A673 (cell line): ENCODE data around the gene NAA15. TPM values are rescaled to one million over a fixed set of nuclear protein-coding genes. Genes with fewer than 3 reads are reported as not detected.
A peak's percentile ranks its signal among the peaks of the same experiment; 100 is the strongest.
"Not testable (repeated sequence)": the region's sequence is repeated elsewhere in the genome, so short reads cannot be mapped to it uniquely, and the experiment has no call there.

Experiments
- BruUV-seq: library from RNA; stranded (reverse); fragments of 400-500 nt; replicated peaks from 2 replicates; lab custom pipeline; 2021; lab: Mats Ljungman, UMichigan
- CTCF ChIA-PET: fragments of 300-600 bp; sonication (Branson Sonifier 250); formaldehyde crosslinking; loops from one replicate; lab custom pipeline; 2022; ENCODE audit warnings: antibody characterized with exemption; lab: Charles Lee
- POLR2A ChIA-PET: fragments of 300-600 bp; sonication (Branson Sonifier 250); formaldehyde crosslinking; loops from one replicate; lab custom pipeline; 2022; ENCODE audit warnings: antibody characterized with exemption; ENCODE audit not compliant: low non-redundant PET; lab: Charles Lee
- DNase-seq: peaks from one replicate; pipeline ENCODE4 v3.0.0-alpha.2; 2015; ENCODE audit warnings: low spot score
- H3K27ac ChIP-seq: fragments of 200-600 bp; sonication (generic); 2 replicates; pipeline ENCODE4 v1.5.1; 2016; ENCODE audit warnings: mixed run types, low read depth, mild to moderate bottlenecking, mixed read lengths, antibody characterized with exemption, low read length; ENCODE audit not compliant: poor library complexity, severe bottlenecking
- H3K27me3 ChIP-seq: fragments of 200-600 bp; sonication (generic); replicated peaks from 2 replicates; pipeline ENCODE4 v1.6.1; 2017; ENCODE audit warnings: mixed run types, low read depth, mild to moderate bottlenecking, mixed read lengths, antibody characterized with exemption, low read length; ENCODE audit not compliant: insufficient read depth, poor library complexity
- H3K36me3 ChIP-seq: fragments of 200-600 bp; sonication (generic); 2 replicates; pipeline ENCODE4 v1.6.1; 2016; ENCODE audit warnings: mixed run types, mild to moderate bottlenecking, mixed read lengths, antibody characterized with exemption, low read length; ENCODE audit not compliant: insufficient read depth, poor library complexity, severe bottlenecking
- H3K4me1 ChIP-seq: fragments of 200-600 bp; sonication (generic); 2 replicates; pipeline ENCODE4 v1.6.1; 2017; ENCODE audit warnings: mixed run types, mild to moderate bottlenecking, mixed read lengths, antibody characterized with exemption, low read length; ENCODE audit not compliant: insufficient read depth, poor library complexity, severe bottlenecking
- H3K4me3 ChIP-seq: fragments of 200-600 bp; sonication (generic); 2 replicates; pipeline ENCODE4 v1.5.1; 2016; ENCODE audit warnings: low read depth, mixed run types, mild to moderate bottlenecking, mixed read lengths, low read length; ENCODE audit not compliant: poor library complexity, severe bottlenecking
- H3K9me3 ChIP-seq: fragments of 200-600 bp; sonication (generic); 2 replicates; pipeline ENCODE4 v1.6.1; 2016; ENCODE audit warnings: mixed run types, low read depth, mild to moderate bottlenecking, mixed read lengths, antibody characterized with exemption, low read length; ENCODE audit not compliant: poor library complexity, severe bottlenecking
- EZH2 ChIP-seq: fragments of 200-600 bp; sonication (generic); IDR thresholded peaks from 2 replicates; pipeline ENCODE4 v1.6.1; 2017; ENCODE audit warnings: borderline replicate concordance, low read depth, mild to moderate bottlenecking, mixed read lengths, antibody characterized with exemption, low read length; ENCODE audit not compliant: poor library complexity, severe bottlenecking
- intact Hi-C: fragments of 100-400 bp; cut with micrococcal nuclease; formaldehyde crosslinking; loops from one replicate; pipeline ENCODE4 v1.10.0; 2022; ENCODE audit not compliant: unreplicated experiment
- total RNA-seq: library from RNA; stranded (reverse); gene quantifications from 2 replicates; pipeline ENCODE4 v1.2.3, GENCODE V29; 2021
- TF ChIP-seq, protein P1 (sequence below): fragments of 300-800, 200-600 bp; sonication (generic); conservative IDR thresholded peaks from 2 replicates; pipeline ENCODE4 v1.5.1; 2017; ENCODE audit warnings: low read depth, mild to moderate bottlenecking, antibody characterized with exemption, low read length, moderate library complexity, mixed read lengths

Gene NAA15
- total RNA-seq, 1 experiment from 2014 or later, result 123 TPM

DNA sequence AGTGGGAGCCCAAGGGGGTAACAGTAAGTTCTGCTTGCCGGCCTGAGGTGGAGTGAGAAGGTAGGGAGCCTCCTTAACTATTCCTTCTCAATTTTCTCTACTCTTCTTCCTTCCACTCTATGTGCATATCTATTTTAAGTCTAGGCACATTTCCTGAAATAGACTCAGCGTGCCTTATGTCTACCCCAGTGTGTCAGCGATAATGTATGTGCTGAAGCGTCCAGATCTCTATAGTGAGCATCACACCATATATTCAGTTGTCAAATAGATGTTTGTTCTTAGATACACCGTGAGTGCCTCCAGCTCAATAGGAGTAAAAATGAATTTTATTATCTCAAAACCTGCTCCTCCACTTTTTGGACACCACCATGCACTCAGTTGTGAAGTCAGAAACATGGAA, 101.1 kb downstream of the NAA15 start:
- no peaks in the 10 kb centered on the region for H3K36me3 ChIP-seq
- H3K27me3 ChIP-seq, result no peaks in the 10 kb centered on the region
- intact Hi-C loops, result no loop called here
- H3K4me3 ChIP-seq, result no peak overlapping the region
- CTCF ChIA-PET, result interaction anchor here (0.5 kb wide), 1 partner anchor 16 kb away, joined by 6 read pairs; no protein-coding TSS in a partner anchor
- POLR2A ChIA-PET, result no interaction called here
- no peak overlapping the region for H3K27ac ChIP-seq
- H3K9me3 ChIP-seq, result no peaks in the 10 kb centered on the region
- H3K4me1 ChIP-seq, result no peaks in the 10 kb centered on the region
- TF ChIP-seq EZH2, result no peak
- TF ChIP-seq, protein P1, sequence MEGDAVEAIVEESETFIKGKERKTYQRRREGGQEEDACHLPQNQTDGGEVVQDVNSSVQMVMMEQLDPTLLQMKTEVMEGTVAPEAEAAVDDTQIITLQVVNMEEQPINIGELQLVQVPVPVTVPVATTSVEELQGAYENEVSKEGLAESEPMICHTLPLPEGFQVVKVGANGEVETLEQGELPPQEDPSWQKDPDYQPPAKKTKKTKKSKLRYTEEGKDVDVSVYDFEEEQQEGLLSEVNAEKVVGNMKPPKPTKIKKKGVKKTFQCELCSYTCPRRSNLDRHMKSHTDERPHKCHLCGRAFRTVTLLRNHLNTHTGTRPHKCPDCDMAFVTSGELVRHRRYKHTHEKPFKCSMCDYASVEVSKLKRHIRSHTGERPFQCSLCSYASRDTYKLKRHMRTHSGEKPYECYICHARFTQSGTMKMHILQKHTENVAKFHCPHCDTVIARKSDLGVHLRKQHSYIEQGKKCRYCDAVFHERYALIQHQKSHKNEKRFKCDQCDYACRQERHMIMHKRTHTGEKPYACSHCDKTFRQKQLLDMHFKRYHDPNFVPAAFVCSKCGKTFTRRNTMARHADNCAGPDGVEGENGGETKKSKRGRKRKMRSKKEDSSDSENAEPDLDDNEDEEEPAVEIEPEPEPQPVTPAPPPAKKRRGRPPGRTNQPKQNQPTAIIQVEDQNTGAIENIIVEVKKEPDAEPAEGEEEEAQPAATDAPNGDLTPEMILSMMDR, result no peak
- DNase-seq, result no peak
- BruUV-seq, result no TSS peak

DNA sequence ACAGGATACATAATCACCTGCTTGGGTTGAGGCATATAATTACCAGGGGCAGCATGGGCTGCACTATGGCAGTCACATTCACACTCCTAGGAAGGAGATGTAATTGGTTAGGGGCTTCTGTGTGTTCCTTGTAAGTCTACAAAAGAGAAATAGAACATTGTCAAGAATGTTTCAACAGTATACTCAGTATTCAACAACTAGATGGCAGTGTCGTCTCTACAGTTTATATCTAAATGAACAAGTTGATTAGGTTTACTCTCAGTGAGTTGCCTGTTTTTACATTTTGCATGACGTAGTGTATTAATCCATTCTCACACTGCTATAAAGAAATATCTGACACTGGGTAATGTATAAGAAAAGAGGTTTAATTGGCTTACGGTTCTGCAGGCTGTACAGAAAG, 102.2 kb downstream of the NAA15 start:
- Histone ChIP-seq H3K27me3 (no peaks in the 10 kb centered on the region), H3K36me3 (no peaks in the 10 kb centered on the region), H3K27ac (no peak overlapping the region), H3K4me1 (no peaks in the 10 kb centered on the region), H3K4me3 (no peak overlapping the region), H3K9me3 (no peaks in the 10 kb centered on the region)
- ChIA-PET POLR2A (no interaction called here), CTCF (no interaction called here)
- TF ChIP-seq, protein P1, result peak; percentile 46; the same call in 1 of the 2 replicates
- no peak for TF ChIP-seq EZH2
- DNase-seq, result peak; percentile 33
- no TSS peak for BruUV-seq
- intact Hi-C loops, result no loop called here

DNA sequence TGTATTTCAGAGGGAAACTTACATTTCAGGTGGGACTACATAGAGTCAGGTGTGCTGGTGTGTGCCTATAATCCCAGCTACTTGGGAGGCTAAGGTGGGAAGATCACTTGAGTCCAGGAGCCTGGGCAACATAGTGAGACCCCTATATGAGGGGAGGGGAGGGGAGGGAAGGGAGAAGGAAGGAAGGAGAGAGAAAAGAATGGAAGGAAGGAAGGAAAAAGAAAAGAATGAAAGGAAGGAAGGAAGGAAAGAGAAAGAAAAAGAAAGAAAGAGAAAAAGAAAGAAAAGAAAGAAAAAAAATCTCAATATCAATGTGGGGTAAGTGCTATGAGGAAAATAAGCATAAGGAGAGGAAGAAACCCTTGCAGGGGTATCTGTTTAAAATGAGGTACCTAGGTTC, 109.0 kb downstream of the NAA15 start:
- CTCF ChIA-PET, result no interaction called here
- no peak overlapping the region for H3K27ac ChIP-seq
- H3K9me3 ChIP-seq, result no peaks in the 10 kb centered on the region
- intact Hi-C loops, result loop anchor here (10.0 kb wide), 1 partner anchor 244 kb away; no protein-coding TSS in a partner anchor
- no peaks in the 10 kb centered on the region for H3K36me3 ChIP-seq
- TF ChIP-seq, protein P1, result no peak
- no peak for TF ChIP-seq EZH2
- no peak overlapping the region for H3K4me3 ChIP-seq
- no peaks in the 10 kb centered on the region for H3K4me1 ChIP-seq
- POLR2A ChIA-PET, result no interaction called here
- no TSS peak for BruUV-seq
- H3K27me3 ChIP-seq, result no peaks in the 10 kb centered on the region
- DNase-seq, result no peak

DNA sequence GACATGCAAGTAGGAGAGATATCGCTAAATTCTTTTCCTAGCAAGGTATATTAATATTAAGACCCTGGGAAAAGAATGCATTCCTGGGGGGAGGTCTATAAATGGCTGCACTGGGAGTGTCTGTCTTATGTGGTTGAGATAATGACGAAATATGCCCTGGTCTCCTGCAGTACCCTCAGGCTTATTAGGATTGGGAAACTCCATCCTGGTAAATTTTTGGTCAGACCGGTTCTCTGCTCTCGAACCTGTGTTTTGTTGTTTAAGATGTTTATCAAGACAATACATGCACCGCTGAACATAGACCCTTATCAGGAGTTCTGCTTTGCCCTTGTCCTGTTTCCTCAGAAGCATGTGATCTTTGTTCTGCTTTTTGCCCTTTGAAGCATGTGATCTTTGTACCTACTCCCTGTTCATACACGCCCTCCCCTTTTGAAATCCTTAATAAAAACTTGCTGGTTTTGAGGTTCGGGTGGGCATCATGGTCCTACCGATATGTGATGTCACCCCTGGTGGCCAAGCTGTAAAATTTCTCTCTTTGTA, 113.4 kb downstream of the NAA15 start:
- CTCF ChIA-PET, POLR2A ChIA-PET, H3K27ac ChIP-seq, H3K9me3 ChIP-seq, H3K4me3 ChIP-seq, H3K36me3 ChIP-seq, DNase-seq, BruUV-seq, H3K27me3 ChIP-seq: not testable (repeated sequence)
- peaks cover 11% of the 10 kb centered on the region for H3K4me1 ChIP-seq
- intact Hi-C loops, result loop anchor here (10.0 kb wide), 1 partner anchor 240 kb away; no protein-coding TSS in a partner anchor
